NOMO-1 treated with DMSO at 0.1 percent for 48 hours (cell line): ENCODE results near the gene HDAC3.
"Not testable (repeated sequence)": the region's sequence is repeated elsewhere in the genome, so short reads cannot be mapped to it uniquely, and the experiment has no call there.

Experiments used
- DNase-seq: peaks from one replicate; lab custom pipeline; 2025; ENCODE audit not compliant: unreplicated experiment; lab: John Stamatoyannopoulos, UW

HDAC3 gene

GRCh38 chr5:141636106-141636412, 590 bp downstream of the HDAC3 start:
- DNase-seq = no peak

GRCh38 chr5:141635646-141636045, 1.0 kb downstream of the HDAC3 start:
- no peak for DNase-seq

GRCh38 chr5:141634720-141635119, 1.9 kb downstream of the HDAC3 start:
- no peak for DNase-seq

GRCh38 chr5:141633871-141634561, 2.6 kb downstream of the HDAC3 start:
- DNase-seq = peak; percentile 64

GRCh38 chr5:141632650-141633049, 4.0 kb downstream of the HDAC3 start:
- DNase-seq = no peak

- DNase-seq = no peak
Measured at GRCh38 chr5:141630570-141631140, 6.0 kb downstream of the HDAC3 start.

- no peak for DNase-seq
Measured at GRCh38 chr5:141628175-141628788, 8.4 kb downstream of the HDAC3 start.

GRCh38 chr5:141623611-141624010, 13.0 kb downstream of the HDAC3 start:
- DNase-seq = no peak

- peak; percentile 98 for DNase-seq
Measured at GRCh38 chr5:141623186-141623585, 13.5 kb downstream of the HDAC3 start.

- peak; percentile 96 for DNase-seq
Measured at GRCh38 chr5:141618804-141619554, 17.7 kb downstream of the HDAC3 start, which contains the start of gene DIAPH1. Gene DIAPH1 (minus strand): TSS chr5:141619000. CDS start chr5:141618914, 86 bp downstream.

- DNase-seq = peak; percentile 60
Measured at GRCh38 chr5:141618030-141618803, 18.4 kb downstream of the HDAC3 start.

GRCh38 chr5:141617682-141618029, 19.0 kb downstream of the HDAC3 start:
- DNase-seq = no peak

- no peak for DNase-seq
Measured at GRCh38 chr5:141617128-141617527, 19.5 kb downstream of the HDAC3 start.

- DNase-seq = no peak
Measured at GRCh38 chr5:141615991-141616720, 20.5 kb downstream of the HDAC3 start.

GRCh38 chr5:141613344-141613743, 23.3 kb downstream of the HDAC3 start:
- no peak for DNase-seq

- no peak for DNase-seq
Measured at GRCh38 chr5:141611289-141611688, 25.4 kb downstream of the HDAC3 start.

GRCh38 chr5:141609921-141610320, 26.7 kb downstream of the HDAC3 start:
- not testable (repeated sequence) for DNase-seq

GRCh38 chr5:141609044-141609443, 27.6 kb downstream of the HDAC3 start:
- DNase-seq = no peak

- DNase-seq = no peak
Measured at GRCh38 chr5:141608557-141608956, 28.1 kb downstream of the HDAC3 start.

- no peak for DNase-seq
Measured at GRCh38 chr5:141608046-141608445, 28.6 kb downstream of the HDAC3 start.
